Heart right ventricle (tissue), 16 donors: ENCODE data around the gene FOXN3. TPM values are rescaled to one million over a fixed set of nuclear protein-coding genes. Genes with fewer than 3 reads are reported as not detected.

Source experiments
- ATAC-seq, 8 donors: fragments of 200-7000 bp; cut with Tn5 transposase; one replicate each; pipeline ENCODE4 v1.9.1; 2020; ENCODE audit warnings: mild to moderate bottlenecking in 8 of 8, moderate library complexity in 8 of 8, moderate number of reproducible peaks in 1 of 8
- DNase-seq, 2 donors: peaks; one replicate each; pipeline ENCODE4 v3.0.0-alpha.2; 2020
- H3K27ac ChIP-seq, 10 donors: fragments of 200-600 bp; sonication (generic) in 2 of 10; one replicate each; pipeline versions ENCODE4 v1.5.0 to v1.8.0; 2020 to 2022; ENCODE audit warnings: mild to moderate bottlenecking in 3 of 10
- H3K27me3 ChIP-seq, 7 donors: fragments of 200-600 bp; one replicate each; pipeline ENCODE4 v1.8.0; 2021 to 2022; ENCODE audit warnings: mild to moderate bottlenecking in 2 of 7
- H3K36me3 ChIP-seq, 9 donors: fragments of 200-600 bp; sonication (generic) in 1 of 9; one replicate each; pipeline versions ENCODE4 v1.5.0 to v1.8.0; 2020 to 2022; ENCODE audit warnings: mild to moderate bottlenecking in 2 of 9
- H3K4me1 ChIP-seq, 9 donors: fragments of 200-600 bp; sonication (generic) in 1 of 9; one replicate each; pipeline versions ENCODE4 v1.5.0 to v1.8.0; 2020 to 2022; ENCODE audit warnings: mild to moderate bottlenecking in 4 of 9
- H3K4me3 ChIP-seq, 10 donors: fragments of 200-600 bp; sonication (generic) in 2 of 10; one replicate each; pipeline versions ENCODE4 v1.5.0 to v1.8.0; 2020 to 2022; ENCODE audit warnings: mild to moderate bottlenecking in 7 of 10, moderate library complexity in 2 of 10
- H3K9me3 ChIP-seq, 11 donors: fragments of 200-600 bp in 10 of 11; sonication (generic) in 2 of 11; one replicate each; pipeline versions ENCODE4 v1.5.0 to v1.8.0; 2013 to 2022; ENCODE audit warnings: mild to moderate bottlenecking in 2 of 11, control low read depth in 1 of 11, moderate library complexity in 1 of 11
- WGBS, 2 donors: extraction: QIAGEN DNeasy Blood & Tissue Kit; methylation state at CpG; one replicate each; pipeline ENCODE4 v1.1.7; 2013; ENCODE audit warnings: inconsistent platforms in 1 of 2; 5-methylcytosine and 5-hydroxymethylcytosine counted together
- intact Hi-C, 10 donors: fragments of 100-400 bp; cut with DNase I; formaldehyde crosslinking; loops; one replicate each; pipeline versions ENCODE4 v1.11.1 to v1.14.2; 2022
- polyA plus RNA-seq, 2 donors: library from polyadenylated mRNA; stranded (reverse); fragments of 200-250 nt; gene quantifications; one replicate each; pipeline ENCODE4 v1.2.3, GENCODE V29; 2013
- total RNA-seq, 10 donors: library from RNA; stranded (reverse); fragmentation: NEBNext Ultra II Directional in 3 of 10; extraction: Animal tissue kit (Norgen Biotek cat#: 25700) in 3 of 10; gene quantifications; one replicate each; pipeline versions ENCODE4 v1.2.1 to v1.2.4, GENCODE V29; 2021 to 2023
- TF ChIP-seq, protein P1 (sequence below), 9 donors: fragments of 200-600 bp; sonication (generic) in 2 of 9; IDR thresholded peaks; one replicate each; pipeline versions ENCODE4 v1.5.0 to v1.8.0; 2021 to 2022; ENCODE audit warnings: antibody characterized with exemption in 9 of 9, mild to moderate bottlenecking in 5 of 9, moderate library complexity in 1 of 9
- donor health status: Arrhythmogenic right ventricular cardiomyopathy.
- donor health status: ischemic (EF 13 %, LVEDD 7.1; RV severe dilation, severe dysfunction).
- donor health status: healthy with polysubstance abuse.
- donor health status: DM: no; HTN: yes; CAD: no.
- donor health status: DM: no; HTN: no; CAD: no.
- donor health status: ischemic (EF 25% LVEDD 6.9; RV normal size, moderate dysfunction).
- donor health status: ischemic (EF 25% LVEDD 5.7; RV mildly dilated, moderate dysfunction).
- donor health status: healthy.
- donor health status: DM: yes; HTN: yes; CAD: no.
- donor health status: Ischemic cardiomyopathy.
- donor health status: ischemic (EF 35%, LVEDD 5.7; RV mildly dilated, moderate dysfunction).
- donor health status: nonischemic (EF 11% LVEDD 7.7; RV severe dilation, severe dysfunction).
- donor health status: DM: yes; HTN: yes; CAD: no.
- donor health status: PGD.
- donor health status: ischemic (EF 29% LVEDD 5.4; RV normal size, mild dysfunction).
- donor health status: nonischemic (EF 23%, LVEDD 6.1; RV moderate dilation, normal function).

Gene FOXN3
- total and polyA plus RNA-seq, 12 donors: 13.0 to 150 (median 107) TPM

GRCh38 chr14:89166633-89167032, 250.4 kb downstream of the FOXN3 start:
- Histone ChIP-seq H3K27ac (no peak overlapping the region), H3K36me3 (peaks cover 0 to 19% (median 14%) of the 10 kb centered on the region in 9 donors), H3K9me3 (peaks cover 0 to 15% (median under 1%) of the 10 kb centered on the region in 11 donors), H3K4me1 (peaks cover 6 to 41% (median 19%) of the 10 kb centered on the region in 9 donors), H3K27me3 (no peaks in the 10 kb centered on the region), H3K4me3 (no peak overlapping the region)
- 80 to 86% methylated on average over 4 of the region's 4 CpGs for WGBS, 2 donors
- ATAC-seq (no peak), DNase-seq (no peak)
- TF ChIP-seq, protein P1, sequence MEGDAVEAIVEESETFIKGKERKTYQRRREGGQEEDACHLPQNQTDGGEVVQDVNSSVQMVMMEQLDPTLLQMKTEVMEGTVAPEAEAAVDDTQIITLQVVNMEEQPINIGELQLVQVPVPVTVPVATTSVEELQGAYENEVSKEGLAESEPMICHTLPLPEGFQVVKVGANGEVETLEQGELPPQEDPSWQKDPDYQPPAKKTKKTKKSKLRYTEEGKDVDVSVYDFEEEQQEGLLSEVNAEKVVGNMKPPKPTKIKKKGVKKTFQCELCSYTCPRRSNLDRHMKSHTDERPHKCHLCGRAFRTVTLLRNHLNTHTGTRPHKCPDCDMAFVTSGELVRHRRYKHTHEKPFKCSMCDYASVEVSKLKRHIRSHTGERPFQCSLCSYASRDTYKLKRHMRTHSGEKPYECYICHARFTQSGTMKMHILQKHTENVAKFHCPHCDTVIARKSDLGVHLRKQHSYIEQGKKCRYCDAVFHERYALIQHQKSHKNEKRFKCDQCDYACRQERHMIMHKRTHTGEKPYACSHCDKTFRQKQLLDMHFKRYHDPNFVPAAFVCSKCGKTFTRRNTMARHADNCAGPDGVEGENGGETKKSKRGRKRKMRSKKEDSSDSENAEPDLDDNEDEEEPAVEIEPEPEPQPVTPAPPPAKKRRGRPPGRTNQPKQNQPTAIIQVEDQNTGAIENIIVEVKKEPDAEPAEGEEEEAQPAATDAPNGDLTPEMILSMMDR (IDR thresholded peaks at IDR 0.05): no peak
- intact Hi-C loops: loop anchor here in 1 of 10 donors (5.0 kb wide), 1 partner anchor 124 kb away; no protein-coding TSS in a partner anchor

GRCh38 chr14:89165189-89166181, 251.5 kb downstream of the FOXN3 start:
- Histone ChIP-seq H3K27me3 (no peaks in the 10 kb centered on the region), H3K4me3 (peak overlapping the region in 7 of 10 donors; percentile 4 to 36 (median 27)), H3K9me3 (peaks cover 0 to 9% (median 0%) of the 10 kb centered on the region in 11 donors), H3K4me1 (peaks cover 6 to 41% (median 19%) of the 10 kb centered on the region in 9 donors), H3K27ac (peak overlapping the region in 9 of 10 donors; percentile 31 to 81 (median 67)), H3K36me3 (peaks cover 0 to 29% (median 17%) of the 10 kb centered on the region in 9 donors)
- TF ChIP-seq, protein P1 (IDR thresholded peaks at IDR 0.05): no peak
- DNase-seq (peak in 1 of 2 donors; percentile 19), ATAC-seq (peak in 7 of 8 donors; percentile 36 to 85 (median 72))
- 47 to 62% methylated on average over 11 of the region's 11 CpGs for WGBS, 2 donors
- intact Hi-C loops: loop anchor here in 1 of 10 donors (5.0 kb wide), 1 partner anchor 123 kb away; no protein-coding TSS in a partner anchor

DNA sequence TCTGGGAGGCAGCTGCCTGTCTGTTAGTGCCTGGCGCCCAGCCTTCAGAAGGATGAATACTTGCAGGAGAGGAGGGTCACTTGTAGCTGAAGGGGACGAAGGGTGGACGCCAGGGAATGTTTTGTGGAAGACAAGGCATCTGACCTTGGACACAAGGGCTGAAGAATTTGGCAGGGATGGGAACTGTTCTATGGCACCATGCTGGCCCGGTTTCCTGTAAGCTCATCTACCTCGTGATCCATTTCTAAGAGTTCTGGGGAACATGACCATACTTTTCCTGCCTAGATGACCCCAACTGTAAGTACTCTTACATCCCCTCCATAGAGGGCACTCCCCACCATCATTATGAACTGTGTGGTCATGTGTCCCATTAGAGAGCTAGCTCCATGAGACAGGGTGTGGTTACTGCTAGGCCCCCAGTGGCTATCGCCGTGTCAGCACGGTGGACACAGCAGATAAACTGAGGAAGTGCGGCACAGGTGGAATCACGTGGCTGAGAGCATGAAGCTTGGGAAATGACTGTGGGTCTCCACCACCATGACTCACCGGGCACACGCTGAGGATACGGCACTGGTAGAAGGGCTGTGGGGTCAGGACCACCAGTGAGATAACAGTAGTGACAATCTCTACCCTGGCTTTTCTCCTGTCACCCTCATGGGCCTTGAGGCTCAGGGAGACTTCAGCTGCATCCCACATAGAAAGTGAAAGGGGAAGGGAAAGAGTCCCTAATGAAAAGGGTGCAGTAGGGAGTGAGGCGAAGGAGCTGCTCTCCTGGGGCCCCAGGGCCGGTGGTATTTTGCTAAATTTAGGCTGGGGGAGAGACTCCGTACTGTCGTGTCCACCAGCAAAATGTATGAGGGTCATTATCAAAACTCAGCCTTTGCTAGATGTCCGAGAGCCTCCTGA, 252.6 kb downstream of the FOXN3 start:
- ATAC-seq: peak in 6 of 8 donors; percentile 21 to 59 (median 38)
- Histone ChIP-seq H3K27ac (peak overlapping the region in 9 of 10 donors; percentile 31 to 81 (median 67)), H3K4me3 (peak overlapping the region in 5 of 10 donors; percentile 22 to 36 (median 31)), H3K4me1 (peaks cover 6 to 41% (median 19%) of the 10 kb centered on the region in 9 donors), H3K27me3 (no peaks in the 10 kb centered on the region), H3K36me3 (peaks cover 0 to 40% (median 17%) of the 10 kb centered on the region in 9 donors), H3K9me3 (peaks cover 0 to 9% (median 0%) of the 10 kb centered on the region in 11 donors)
- no peak for DNase-seq
- intact Hi-C loops: loop anchor here in 1 of 10 donors (5.0 kb wide), 1 partner anchor 122 kb away; no protein-coding TSS in a partner anchor
- WGBS, 2 donors: 70 to 80% methylated on average over 18 of the region's 18 CpGs
- TF ChIP-seq, protein P1 (IDR thresholded peaks at IDR 0.05): no peak
